T-helper 22 cell (primary cell): ENCODE data around the gene RBM25.
"Not testable (repeated sequence)": the region's sequence is repeated elsewhere in the genome, so short reads cannot be mapped to it uniquely, and the experiment has no call there.

Experiments
- DNase-seq: peaks from one replicate; pipeline ENCODE4 v3.0.0-alpha.2; 2020; ENCODE audit warnings: low read depth

RBM25 gene

GRCh38 chr14:73168691-73169090, 110.4 kb downstream of the RBM25 start:
- DNase-seq = no peak

DNA sequence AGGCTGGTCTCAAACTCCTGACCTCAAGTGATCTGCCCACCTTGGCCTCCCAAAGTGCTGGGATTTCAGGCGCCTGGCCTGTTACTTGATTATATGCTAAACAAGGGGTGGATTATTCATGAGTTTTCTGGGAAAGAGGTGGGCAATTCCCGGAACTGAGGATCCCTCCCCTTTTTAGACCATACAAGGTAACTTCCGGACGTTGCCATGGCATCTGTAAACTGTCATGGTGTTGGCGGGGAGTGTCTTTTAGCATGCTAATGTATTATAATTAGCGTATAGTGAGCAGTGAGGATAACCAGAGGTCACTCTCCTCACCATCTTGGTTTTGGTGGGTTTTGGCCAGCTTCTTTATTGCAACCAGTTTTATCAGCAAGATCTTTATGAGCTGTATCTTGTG, 111.5 kb downstream of the RBM25 start:
- not testable (repeated sequence) for DNase-seq

DNA sequence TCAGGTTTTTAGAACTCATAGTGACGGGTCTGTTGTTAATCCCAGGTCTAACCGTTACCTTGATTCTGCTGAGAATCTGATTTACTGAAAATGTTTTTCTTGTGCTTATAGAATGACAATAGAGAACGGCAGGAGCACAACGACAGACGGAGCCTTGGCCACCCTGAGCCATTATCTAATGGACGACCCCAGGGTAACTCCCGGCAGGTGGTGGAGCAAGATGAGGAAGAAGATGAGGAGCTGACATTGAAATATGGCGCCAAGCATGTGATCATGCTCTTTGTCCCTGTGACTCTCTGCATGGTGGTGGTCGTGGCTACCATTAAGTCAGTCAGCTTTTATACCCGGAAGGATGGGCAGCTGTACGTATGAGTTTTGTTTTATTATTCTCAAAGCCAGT, 112.4 kb downstream of the RBM25 start:
- DNase-seq = no peak

DNA sequence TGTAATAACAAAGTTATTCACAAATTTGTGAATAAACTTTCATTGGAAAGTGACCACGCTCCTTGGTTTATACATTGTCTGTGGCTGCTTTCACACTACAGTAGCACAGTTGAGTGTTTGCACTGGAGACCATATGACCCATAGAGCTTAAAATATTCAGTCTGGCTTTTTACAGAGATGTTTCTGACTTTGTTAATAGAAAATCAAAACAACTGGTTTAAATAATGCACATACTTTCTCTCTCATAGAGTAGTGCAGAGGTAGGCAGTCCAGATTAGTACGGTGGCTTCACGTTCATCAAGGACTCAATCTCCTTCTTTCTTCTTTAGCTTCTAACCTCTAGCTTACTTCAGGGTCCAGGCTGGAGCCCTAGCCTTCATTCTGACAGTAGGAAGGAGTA, 114.2 kb downstream of the RBM25 start:
- DNase-seq = no peak

DNA sequence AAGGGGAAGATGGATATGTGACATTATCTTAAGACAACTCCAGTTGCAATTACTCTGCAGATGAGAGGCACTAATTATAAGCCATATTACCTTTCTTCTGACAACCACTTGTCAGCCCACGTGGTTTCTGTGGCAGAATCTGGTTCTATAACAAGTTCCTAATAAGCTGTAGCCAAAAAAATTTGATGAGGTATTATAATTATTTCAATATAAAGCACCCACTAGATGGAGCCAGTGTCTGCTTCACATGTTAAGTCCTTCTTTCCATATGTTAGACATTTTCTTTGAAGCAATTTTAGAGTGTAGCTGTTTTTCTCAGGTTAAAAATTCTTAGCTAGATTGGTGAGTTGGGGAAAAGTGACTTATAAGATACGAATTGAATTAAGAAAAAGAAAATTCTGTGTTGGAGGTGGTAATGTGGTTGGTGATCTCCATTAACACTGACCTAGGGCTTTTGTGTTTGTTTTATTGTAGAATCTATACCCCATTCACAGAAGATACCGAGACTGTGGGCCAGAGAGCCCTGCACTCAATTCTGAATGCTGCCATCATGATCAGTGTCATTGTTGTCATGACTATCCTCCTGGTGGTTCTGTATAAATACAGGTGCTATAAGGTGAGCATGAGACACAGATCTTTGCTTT, 114.9 kb downstream of the RBM25 start:
- no peak for DNase-seq
